HG03039 (cell line): ENCODE data around the gene CCDC154.
"Not testable (repeated sequence)": the region's sequence is repeated elsewhere in the genome, so short reads cannot be mapped to it uniquely, and the experiment has no call there.

ENCODE experiments used
- ATAC-seq: cut with Tn5 transposase; IDR thresholded peaks from one replicate; pipeline ENCODE4 v1.9.1; 2021; ENCODE audit warnings: mild to moderate bottlenecking, moderate library complexity; ENCODE audit not compliant: unreplicated experiment

The CCDC154 gene

DNA sequence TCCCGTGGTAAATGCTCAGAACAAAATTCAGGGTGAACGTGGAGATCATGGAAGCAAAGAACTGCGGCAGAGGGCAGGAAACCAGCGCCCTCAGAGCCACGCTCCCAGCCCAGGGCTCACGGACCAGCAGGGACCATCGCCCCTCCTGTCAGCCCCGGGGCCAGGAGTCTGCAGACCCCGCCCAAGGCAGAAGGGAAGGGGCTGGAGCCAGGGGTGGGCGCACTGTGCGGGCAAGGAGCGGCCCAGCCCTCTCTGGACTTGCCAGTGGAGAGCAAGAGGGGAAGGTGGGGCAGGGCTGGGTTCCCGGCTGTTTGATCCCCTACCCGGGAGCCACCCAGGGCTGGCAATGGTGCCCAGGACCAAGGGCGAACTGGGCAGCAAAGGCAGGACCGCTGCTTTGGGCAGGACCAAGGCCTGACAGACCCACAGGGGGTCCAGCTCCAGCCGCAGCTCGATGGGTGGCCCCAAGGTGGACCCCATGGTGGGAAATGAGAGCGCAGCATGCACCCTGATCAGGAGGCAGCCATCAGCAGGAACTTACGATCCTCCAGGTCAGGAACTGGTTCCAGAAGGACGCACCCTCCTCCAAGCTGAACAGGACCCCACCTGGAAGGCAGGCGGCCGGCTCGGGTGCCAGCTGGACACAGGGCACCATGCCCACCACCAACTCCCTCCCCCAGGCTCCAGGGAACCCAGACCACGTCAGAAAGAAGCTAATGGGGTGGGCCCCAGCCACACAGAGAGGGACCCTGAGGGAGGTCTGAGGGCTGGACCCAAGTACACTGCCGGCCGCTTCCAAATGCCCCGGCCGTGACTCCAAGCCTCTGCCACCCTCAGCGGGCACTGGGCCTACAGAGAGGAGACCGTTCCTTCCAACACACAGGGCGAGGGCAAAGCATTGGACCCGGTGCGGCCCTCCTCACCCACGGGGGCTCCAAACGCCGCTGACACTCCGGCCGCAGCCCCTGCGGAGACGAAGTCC is 11.1 kb upstream of the CCDC154 start:
- ATAC-seq = no peak

- no peak for ATAC-seq
Observed at GRCh38 chr16:1454561-1454960, 10.2 kb upstream of the CCDC154 start.

- no peak for ATAC-seq
Observed at GRCh38 chr16:1453316-1453715, 9.0 kb upstream of the CCDC154 start.

DNA sequence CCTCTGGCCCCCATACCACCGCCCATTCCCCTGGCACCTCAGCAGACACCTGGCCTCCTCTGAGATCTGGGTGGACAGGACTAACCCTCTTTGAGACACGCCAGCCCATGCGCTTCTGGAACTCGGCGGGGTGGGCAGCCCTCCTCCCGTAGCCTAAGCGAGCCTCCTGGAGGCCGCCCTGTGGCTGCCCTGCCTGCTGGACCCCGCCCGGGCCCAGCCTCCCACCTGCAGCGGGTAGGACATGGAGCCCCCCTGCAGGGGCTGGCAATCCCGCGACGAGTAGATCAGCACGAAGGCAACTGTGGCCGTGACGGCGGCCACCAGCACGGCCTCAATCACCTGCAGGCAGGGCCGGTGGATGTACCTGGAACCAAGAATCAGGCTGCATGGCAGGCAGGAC is 8.2 kb upstream of the CCDC154 start:
- ATAC-seq = no peak

GRCh38 chr16:1451702-1452392 is 7.5 kb upstream of the CCDC154 start:
- no peak for ATAC-seq

- ATAC-seq = no peak
Observed at GRCh38 chr16:1450841-1451240, 6.5 kb upstream of the CCDC154 start.

DNA sequence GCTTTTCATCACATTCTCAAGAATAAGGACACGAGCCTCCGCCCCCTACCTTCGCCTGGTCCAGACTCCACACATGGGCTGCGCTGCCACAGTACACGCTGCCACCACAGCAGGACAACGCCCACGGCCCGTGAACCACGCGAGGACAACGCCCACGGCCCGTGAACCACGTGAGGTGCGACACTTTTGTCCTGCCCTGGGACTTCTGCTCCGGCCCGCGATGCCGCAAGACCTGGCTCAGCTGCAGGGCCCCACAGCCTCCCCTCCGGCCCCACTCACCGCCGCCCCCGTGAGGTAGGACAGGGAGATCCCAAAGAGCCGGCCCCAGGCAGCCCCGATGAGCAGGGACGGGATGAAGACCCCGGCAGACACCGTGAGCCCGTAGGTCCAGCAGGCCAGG is 5.9 kb upstream of the CCDC154 start:
- ATAC-seq = no peak

DNA sequence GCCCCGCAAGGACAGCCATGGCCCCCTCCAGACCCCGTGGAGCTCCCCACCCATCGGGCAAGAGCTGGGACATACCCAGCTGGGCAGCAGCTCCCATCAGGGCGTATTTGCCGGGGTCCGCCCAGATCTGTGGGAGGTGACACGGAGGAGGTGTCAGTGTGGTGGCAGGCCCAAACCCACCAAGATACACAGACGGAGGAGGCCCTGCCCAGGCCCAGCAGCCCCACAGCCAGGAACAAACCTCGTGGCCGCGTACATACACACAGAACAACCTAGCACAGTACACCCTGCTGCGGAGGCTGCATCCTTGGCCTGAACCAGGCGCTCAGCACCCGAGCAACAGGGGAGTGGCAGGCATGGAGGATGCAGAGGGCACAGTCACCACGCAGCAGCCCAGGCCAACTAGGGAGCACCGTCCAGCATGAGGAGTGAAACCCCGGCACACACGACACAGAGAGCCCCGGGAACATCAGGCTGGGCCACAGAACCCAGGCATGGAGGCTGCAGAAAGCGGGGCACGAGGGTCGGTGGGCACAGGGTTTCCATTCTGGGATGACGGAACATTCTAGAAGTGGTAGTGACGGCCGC is 4.9 kb upstream of the CCDC154 start:
- no peak for ATAC-seq

- ATAC-seq = no peak
Observed at GRCh38 chr16:1448536-1449116, 4.3 kb upstream of the CCDC154 start.

DNA sequence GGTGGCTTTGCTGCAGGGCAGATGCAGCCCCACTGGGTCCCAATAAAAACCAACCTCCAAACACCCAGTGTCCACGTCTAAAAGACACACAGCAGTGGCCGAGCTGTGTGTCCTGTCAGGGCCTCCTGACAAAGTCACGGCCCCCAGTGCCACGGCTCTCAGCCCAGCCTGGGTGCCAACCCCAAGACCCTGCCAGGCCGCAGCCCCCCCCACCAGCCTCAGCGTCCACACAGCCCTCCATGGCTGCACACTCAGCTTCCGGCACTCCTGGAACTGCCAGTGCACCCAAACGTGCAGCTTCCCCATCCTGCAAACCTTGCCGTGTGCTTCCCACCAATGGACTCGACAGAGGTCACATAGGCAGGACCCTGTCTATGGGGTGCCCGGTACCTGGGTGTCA is 3.6 kb upstream of the CCDC154 start:
- ATAC-seq = no peak

DNA sequence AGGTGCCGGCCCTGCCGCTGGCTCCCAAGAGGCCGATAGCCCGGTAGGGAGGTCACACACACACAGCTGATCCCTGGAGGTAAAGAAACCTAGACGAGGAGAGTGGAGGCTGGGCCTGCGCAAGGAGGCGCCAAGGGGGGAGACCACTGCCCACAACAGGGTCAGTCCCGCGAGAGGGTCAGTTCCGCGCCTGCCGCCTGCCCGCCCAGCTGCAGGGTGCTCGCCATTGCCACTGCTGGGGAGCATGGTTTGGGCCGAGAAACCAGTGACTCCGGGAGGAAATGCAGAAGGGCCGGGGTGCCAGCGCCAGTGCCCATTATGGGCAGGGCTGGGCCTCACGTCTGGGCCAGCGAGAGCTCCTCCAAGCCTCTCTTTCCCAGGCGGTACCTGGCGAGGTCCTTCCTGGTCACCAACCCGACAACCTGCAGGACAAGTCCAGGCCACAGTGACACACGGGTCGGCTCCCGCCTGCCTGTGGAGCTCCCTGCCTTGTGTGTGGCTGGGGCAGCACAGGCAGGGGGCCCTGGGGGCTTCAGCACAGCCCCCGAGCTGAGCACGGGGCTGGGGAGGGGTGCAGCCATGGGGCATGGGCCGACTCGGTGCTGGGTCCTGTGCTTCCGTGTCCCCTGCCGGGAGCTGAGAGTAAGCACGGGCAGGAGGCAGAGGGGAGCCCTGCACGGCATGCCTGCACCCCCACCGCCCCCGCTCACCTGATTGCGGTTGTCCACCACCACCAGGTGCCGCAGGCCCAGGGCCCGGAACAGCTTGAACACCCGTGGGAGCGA is 2.1 kb upstream of the CCDC154 start:
- no peak for ATAC-seq

- no peak for ATAC-seq
Observed at GRCh38 chr16:1445518-1446203, 1.3 kb upstream of the CCDC154 start.

DNA sequence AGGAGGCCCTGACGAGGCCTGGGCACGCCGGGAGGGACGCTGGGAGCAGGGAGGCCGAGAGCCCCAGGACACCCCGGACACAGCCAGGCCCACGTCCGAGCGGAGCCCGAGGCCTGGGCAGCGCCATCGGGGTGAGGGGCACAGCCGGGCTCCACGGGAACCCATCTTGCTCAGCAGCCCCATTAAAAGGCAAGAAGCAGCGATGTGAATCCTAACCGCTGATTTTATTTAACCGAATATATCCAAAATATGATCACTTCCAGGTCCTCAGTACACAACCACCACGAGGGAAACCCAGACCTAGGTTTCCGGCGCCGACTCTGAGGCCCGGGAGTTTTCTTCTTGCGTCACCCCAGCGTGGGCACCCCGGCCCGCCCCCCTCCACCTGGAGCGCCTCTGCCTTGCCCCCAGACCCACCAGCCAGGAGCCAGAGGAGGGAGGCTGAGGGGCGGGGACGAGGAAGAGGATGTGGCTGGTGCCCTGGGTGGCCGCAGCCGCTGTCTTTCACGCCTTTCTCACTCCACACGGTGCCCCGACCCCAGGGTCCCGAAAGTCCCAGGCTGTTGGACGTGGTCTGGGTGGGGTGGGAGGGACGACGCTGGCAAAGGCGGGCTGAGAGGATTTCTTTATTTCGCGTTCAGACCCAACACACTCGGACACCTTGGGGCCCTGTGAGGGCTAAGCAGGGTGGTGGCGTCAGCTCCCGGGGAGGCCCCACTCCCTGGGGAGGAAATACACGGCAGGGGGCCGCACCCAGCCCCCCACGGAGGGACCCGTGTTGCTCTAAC is 568 bp upstream of the CCDC154 start:
- ATAC-seq = no peak

GRCh38 chr16:1443403-1443973 is 868 bp downstream of the CCDC154 start:
- no peak for ATAC-seq

GRCh38 chr16:1442697-1443096 is 1.7 kb downstream of the CCDC154 start:
- no peak for ATAC-seq

DNA sequence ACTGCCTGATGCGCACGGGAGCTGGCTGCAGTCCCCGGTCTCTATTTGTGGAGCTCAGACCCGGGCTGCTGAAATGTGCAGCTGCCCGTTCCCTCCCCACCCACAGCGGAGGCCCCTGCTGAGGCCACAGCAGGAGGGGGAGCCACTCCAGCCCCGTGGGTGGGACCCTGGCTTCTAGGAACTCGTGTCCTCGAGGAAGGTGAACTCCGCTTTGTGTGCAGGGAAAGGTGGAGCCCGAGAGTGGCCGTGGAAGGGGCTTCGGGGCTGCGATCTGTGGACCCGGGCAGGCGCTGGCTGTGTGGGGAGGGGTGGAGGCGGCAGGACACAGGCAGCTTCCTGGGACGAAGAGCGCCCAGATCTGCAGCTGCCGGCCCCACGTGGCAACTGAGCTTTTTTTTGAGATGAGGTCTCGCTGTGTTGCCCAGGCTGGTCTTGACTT is 2.9 kb downstream of the CCDC154 start:
- no peak for ATAC-seq

DNA sequence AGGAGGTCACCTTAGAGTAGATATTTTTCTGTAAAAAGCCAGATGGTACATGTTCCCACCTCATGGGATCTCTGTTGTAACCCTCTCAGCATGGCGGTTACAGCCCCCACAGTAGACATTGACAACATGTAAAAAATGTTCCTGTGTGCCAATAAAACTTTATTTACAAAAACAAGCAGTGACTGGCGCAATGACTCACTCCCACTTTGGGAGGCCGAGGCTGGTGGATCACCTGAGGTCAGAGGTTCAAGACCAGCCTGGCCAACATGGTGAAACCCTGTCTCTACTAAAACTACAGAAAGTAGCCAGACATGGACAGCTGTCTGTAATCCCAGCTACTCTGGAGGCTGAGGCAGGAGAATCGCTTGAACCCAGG is 4.7 kb downstream of the CCDC154 start:
- not testable (repeated sequence) for ATAC-seq

GRCh38 chr16:1439058-1439698 is 5.2 kb downstream of the CCDC154 start:
- no peak for ATAC-seq
